Smooth muscle cell (in vitro differentiated cells): ENCODE data around the gene ZBTB7C. TPM values are rescaled to one million over a fixed set of nuclear protein-coding genes. Genes with fewer than 3 reads are reported as not detected.

Experiments used
- DNase-seq: peaks from one replicate; lab custom pipeline; 2025; ENCODE audit not compliant: unreplicated experiment; lab: John Stamatoyannopoulos, UW
- H2AFZ ChIP-seq: fragments of 200-600 bp; sonication (generic); 2 replicates; pipeline ENCODE4 v1.6.0; 2016; ENCODE audit warnings: antibody characterized with exemption, low read depth, mild to moderate bottlenecking
- H3F3A ChIP-seq: fragments of 200-600 bp; sonication (generic); 2 replicates; pipeline ENCODE4 v1.6.0; 2017; ENCODE audit warnings: antibody characterized with exemption, low read depth
- H3K27ac ChIP-seq: fragments of 200-600 bp; sonication (generic); 2 replicates; pipeline ENCODE4 v1.5.1; 2016; ENCODE audit warnings: low read depth, mild to moderate bottlenecking
- H3K27me3 ChIP-seq: fragments of 200-600 bp; sonication (generic); 2 replicates; pipeline ENCODE4 v1.6.1; 2016; ENCODE audit warnings: low read depth, mild to moderate bottlenecking
- H3K36me3 ChIP-seq: fragments of 200-600 bp; sonication (generic); 2 replicates; pipeline ENCODE4 v1.5.1; 2016; ENCODE audit warnings: low read depth
- H3K4me1 ChIP-seq: fragments of 200-600 bp; sonication (generic); 2 replicates; pipeline ENCODE4 v1.5.1; 2016; ENCODE audit warnings: low read depth
- H3K4me2 ChIP-seq: fragments of 200-600 bp; sonication (generic); 2 replicates; pipeline ENCODE4 v1.6.0; 2016; ENCODE audit warnings: mild to moderate bottlenecking
- H3K4me3 ChIP-seq: fragments of 200-600 bp; sonication (generic); 2 replicates; pipeline ENCODE4 v1.5.1; 2016; ENCODE audit warnings: mild to moderate bottlenecking
- H3K79me2 ChIP-seq: fragments of 200-600 bp; sonication (generic); 2 replicates; pipeline ENCODE4 v1.6.0; 2016; ENCODE audit warnings: low read depth, mild to moderate bottlenecking
- H3K9ac ChIP-seq: fragments of 200-600 bp; sonication (generic); 2 replicates; pipeline ENCODE4 v1.6.0; 2016; ENCODE audit warnings: low read depth
- H3K9me3 ChIP-seq: fragments of 200-600 bp; sonication (generic); replicated peaks from 2 replicates; pipeline ENCODE4 v1.5.1; 2016; ENCODE audit warnings: low read depth
- H4K20me1 ChIP-seq: fragments of 200-600 bp; sonication (generic); 2 replicates; pipeline ENCODE4 v1.6.0; 2016; ENCODE audit warnings: low read depth
- WGBS: methylation state at CpG from one replicate; pipeline ENCODE4 v1.1.7; 2016; ENCODE audit warnings: low lambda C conversion rate; 5-methylcytosine and 5-hydroxymethylcytosine counted together
- polyA plus RNA-seq: library from polyadenylated mRNA; unstranded; fragments of >200 nt; fragmentation: Nextera tagmentation; extraction: Ambion mirVana; gene quantifications from 2 replicates; pipeline ENCODE4 v1.2.1, GENCODE V29; 2016
- small RNA-seq: library from RNA; depleted of rRNA; stranded (forward); fragments of <200 nt; gene quantifications from one replicate; pipeline ENCODE3, GENCODE V24; 2014
- total RNA-seq: library from RNA; depleted of rRNA; stranded (reverse); fragments of >200 nt; gene quantifications from 2 replicates; pipeline ENCODE4 v1.2.3, GENCODE V29; 2014
- TF ChIP-seq, protein P1 (sequence below): fragments of 200-600 bp; sonication (generic); IDR thresholded peaks from 2 replicates; pipeline ENCODE4 v1.5.1; 2017; ENCODE audit warnings: borderline replicate concordance, mild to moderate bottlenecking, antibody characterized with exemption; ENCODE audit not compliant: insufficient read depth, poor library complexity, severe bottlenecking

Gene ZBTB7C
- total and polyA plus RNA-seq, 2 experiments from 2014 or later, result 0.48 to 0.63 TPM

DNA sequence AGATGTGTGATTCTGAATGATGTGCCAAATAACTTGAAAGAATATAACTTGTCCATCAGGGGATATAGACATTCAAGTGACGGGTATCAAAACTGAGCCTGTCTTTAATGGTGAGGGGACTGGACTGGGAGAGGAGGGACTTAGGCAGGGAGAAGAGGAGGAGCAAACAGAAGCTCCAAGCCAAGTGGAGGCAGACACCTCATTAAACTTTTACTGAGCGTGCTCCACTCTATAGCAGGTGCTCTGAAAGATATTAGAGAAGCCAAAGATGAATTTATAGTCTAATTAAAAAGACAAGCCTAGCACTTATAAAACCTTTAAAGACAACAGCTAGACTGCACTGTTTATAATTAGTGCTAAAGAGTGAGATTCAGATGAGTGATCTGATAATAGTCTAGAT, 431.0 kb downstream of the ZBTB7C start:
- Histone ChIP-seq H3K36me3 (no peaks in the 10 kb centered on the region), H3K4me3 (no peak overlapping the region), H3K27ac (no peak overlapping the region), H3K27me3 (no peaks in the 10 kb centered on the region), H3K4me1 (peaks cover 55% of the 10 kb centered on the region), H3F3A (no peaks in the 10 kb centered on the region), H3K9ac (no peak overlapping the region), H3K4me2 (no peak overlapping the region), H4K20me1 (no peaks in the 10 kb centered on the region), H3K79me2 (no peaks in the 10 kb centered on the region), H2AFZ (no peak overlapping the region), H3K9me3 (no peaks in the 10 kb centered on the region)
- 98% methylated on average over 2 of the region's 2 CpGs for WGBS
- DNase-seq, result no peak
- TF ChIP-seq, protein P1, sequence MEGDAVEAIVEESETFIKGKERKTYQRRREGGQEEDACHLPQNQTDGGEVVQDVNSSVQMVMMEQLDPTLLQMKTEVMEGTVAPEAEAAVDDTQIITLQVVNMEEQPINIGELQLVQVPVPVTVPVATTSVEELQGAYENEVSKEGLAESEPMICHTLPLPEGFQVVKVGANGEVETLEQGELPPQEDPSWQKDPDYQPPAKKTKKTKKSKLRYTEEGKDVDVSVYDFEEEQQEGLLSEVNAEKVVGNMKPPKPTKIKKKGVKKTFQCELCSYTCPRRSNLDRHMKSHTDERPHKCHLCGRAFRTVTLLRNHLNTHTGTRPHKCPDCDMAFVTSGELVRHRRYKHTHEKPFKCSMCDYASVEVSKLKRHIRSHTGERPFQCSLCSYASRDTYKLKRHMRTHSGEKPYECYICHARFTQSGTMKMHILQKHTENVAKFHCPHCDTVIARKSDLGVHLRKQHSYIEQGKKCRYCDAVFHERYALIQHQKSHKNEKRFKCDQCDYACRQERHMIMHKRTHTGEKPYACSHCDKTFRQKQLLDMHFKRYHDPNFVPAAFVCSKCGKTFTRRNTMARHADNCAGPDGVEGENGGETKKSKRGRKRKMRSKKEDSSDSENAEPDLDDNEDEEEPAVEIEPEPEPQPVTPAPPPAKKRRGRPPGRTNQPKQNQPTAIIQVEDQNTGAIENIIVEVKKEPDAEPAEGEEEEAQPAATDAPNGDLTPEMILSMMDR, result no peak

Small RNA genes lying within 50 kb of the gene (small RNA-seq; reads per million reads assigned to genes)
- not detected for gene RNU6-708P

Other genes starting within 250 kb of the ZBTB7C start
- 25.3 and 26.0 TPM in 2 replicates for gene CTIF, start 129.6 kb upstream of the ZBTB7C start, total RNA-seq
- gene CTIF, start 129.6 kb upstream of the ZBTB7C start, polyA plus RNA-seq, result 22.2 and 30.9 TPM in 2 replicates